ENCODE measurements around the gene CTR9.

- TF ChIP-seq BACH1 (IDR thresholded peaks at IDR 0.05; ENCODE audit: low read length): no peak
- no peak for TF ChIP-seq USF2 (IDR thresholded peaks at IDR 0.05; ENCODE audit: low read length)
- TF ChIP-seq POLR2AphosphoS5 (IDR thresholded peaks at IDR 0.05; ENCODE audit: low read depth, low read length): no peak
- TF ChIP-seq EP300 (IDR thresholded peaks at IDR 0.05; ENCODE audit: borderline replicate concordance in 1 of 2, low read depth in 2 of 2, low read length in 2 of 2): no peak
- no peak for TF ChIP-seq CTCF (IDR thresholded peaks at IDR 0.05; ENCODE audit: control extremely low read depth in 1 of 3, insufficient read depth in 1 of 3, low read depth in 1 of 3, low read length in 3 of 3)
- no peak for TF ChIP-seq NRF1 (IDR thresholded peaks at IDR 0.05; ENCODE audit: low read depth, low read length)
- no peak for TF ChIP-seq CBX8 (IDR thresholded peaks at IDR 0.05; ENCODE audit: borderline replicate concordance, low read depth, low read length)
- no peak for TF ChIP-seq YY1 (IDR thresholded peaks at IDR 0.05; ENCODE audit: low read depth, low read length)
- no peak for TF ChIP-seq POLR2A (IDR thresholded peaks at IDR 0.05; ENCODE audit: control extremely low read depth in 1 of 2, low read depth in 2 of 2, low read length in 2 of 2)
- TF ChIP-seq CHD1 (IDR thresholded peaks at IDR 0.05; ENCODE audit: low read depth, low read length): no peak
- no peak for TF ChIP-seq BRCA1 (IDR thresholded peaks at IDR 0.05; ENCODE audit: low read depth, low read length)
- TF ChIP-seq ATF3 (IDR thresholded peaks at IDR 0.05; ENCODE audit: insufficient read depth, low read depth, low read length): no peak
- TF ChIP-seq SUZ12 (IDR thresholded peaks at IDR 0.05; ENCODE audit: low read length): no peak
- TF ChIP-seq TAF7 (optimal IDR thresholded peaks at IDR 0.05; ENCODE audit: borderline replicate concordance, low read depth, low read length): no peak
Measured at GRCh38 chr11:10725907-10726253, 25.2 kb upstream of the CTR9 start.

All from H1 (cell line).